SK-N-SH treated with all-trans-retinoic acid at 6 μM for 48 hours (cell line): Measurements from ENCODE around the gene CDC14A.

Source experiments
- ARNTL ChIP-seq: fragments of 450-650 bp; formaldehyde crosslinking; IDR thresholded peaks from 2 replicates; pipeline ENCODE4 v1.5.0; 2020; ENCODE audit warnings: low read depth, mild to moderate bottlenecking, moderate library complexity, borderline replicate concordance
- BACH2 ChIP-seq: fragments of 250-450 bp; sonication (Bioruptor Pico); IDR thresholded peaks from 2 replicates; pipeline ENCODE4 v1.9.0; 2021; ENCODE audit warnings: mild to moderate bottlenecking, borderline replicate concordance
- CREB5 ChIP-seq: fragments of 250-450 bp; sonication (Bioruptor Pico); IDR thresholded peaks from 2 replicates; pipeline ENCODE4 v1.5.1; 2020; ENCODE audit warnings: low read depth, mild to moderate bottlenecking, moderate library complexity
- CSDC2 ChIP-seq: fragments of 250-450 bp; sonication (Bioruptor Pico); IDR thresholded peaks from 2 replicates; pipeline ENCODE4 v1.5.0; 2020; ENCODE audit warnings: mild to moderate bottlenecking, moderate library complexity
- ISL1 ChIP-seq: fragments of 250-450 bp; sonication (Bioruptor Pico); IDR thresholded peaks from 2 replicates; pipeline ENCODE4 v2.1.2; 2022; ENCODE audit warnings: mild to moderate bottlenecking, moderate library complexity
- PATZ1 ChIP-seq: fragments of 250-450 bp; sonication (Bioruptor Pico); IDR thresholded peaks from 2 replicates; pipeline ENCODE4 v1.8.0; 2020; ENCODE audit warnings: mild to moderate bottlenecking, moderate library complexity, borderline replicate concordance
- PPARA ChIP-seq: fragments of 250-450 bp; sonication (Bioruptor Pico); IDR thresholded peaks from 2 replicates; pipeline ENCODE4 v1.5.0; 2020; ENCODE audit warnings: mild to moderate bottlenecking, borderline replicate concordance
- RARB ChIP-seq: fragments of 250-450 bp; sonication (Bioruptor Pico); IDR thresholded peaks from 2 replicates; pipeline ENCODE4 v1.8.0; 2021; ENCODE audit warnings: mild to moderate bottlenecking, moderate library complexity
- TOX ChIP-seq: fragments of 250-450 bp; sonication (Bioruptor Pico); IDR thresholded peaks from 2 replicates; pipeline ENCODE4 v1.8.0; 2021; ENCODE audit warnings: mild to moderate bottlenecking, moderate library complexity, borderline replicate concordance
- TSHZ2 ChIP-seq: fragments of 250-450 bp; sonication (Bioruptor Pico); IDR thresholded peaks from 2 replicates; pipeline ENCODE4 v1.5.0; 2020; ENCODE audit warnings: mild to moderate bottlenecking, moderate library complexity
- ZFP3 ChIP-seq: fragments of 250-450 bp; sonication (Bioruptor Pico); IDR thresholded peaks from 2 replicates; pipeline ENCODE4 v1.5.0; 2020; ENCODE audit warnings: mild to moderate bottlenecking, moderate library complexity
- ZFP30 ChIP-seq: fragments of 450-650 bp; formaldehyde crosslinking; IDR thresholded peaks from 2 replicates; pipeline ENCODE4 v1.5.0; 2022; ENCODE audit warnings: mild to moderate bottlenecking, moderate library complexity
- ZNF70 ChIP-seq: fragments of 450-650 bp; formaldehyde crosslinking; IDR thresholded peaks from 2 replicates; pipeline ENCODE4 v1.5.0; 2020; ENCODE audit warnings: mild to moderate bottlenecking, moderate library complexity

GRCh38 chr1:100536031-100536430 is 183.7 kb downstream of the CDC14A start:
- TF ChIP-seq TSHZ2: no peak
- no peak for TF ChIP-seq PATZ1
- TF ChIP-seq TOX: no peak
- no peak for TF ChIP-seq ZFP30 (CRISPR knock-in tag)
- no peak for TF ChIP-seq BACH2 (CRISPR knock-in tag)
- TF ChIP-seq ARNTL: no peak
- no peak for TF ChIP-seq ZNF70 (CRISPR knock-in tag)
- no peak for TF ChIP-seq ZFP3 (CRISPR knock-in tag)
- no peak for TF ChIP-seq CREB5
- TF ChIP-seq PPARA (CRISPR knock-in tag): no peak
- no peak for TF ChIP-seq RARB
- TF ChIP-seq ISL1 (CRISPR knock-in tag): no peak
- no peak for TF ChIP-seq CSDC2
